IPS DF 19.7 (cell line): Measurements from ENCODE around the gene KCTD3.

Experiments used
- DNase-seq: peaks from one replicate; pipeline ENCODE4 v3.0.0-alpha.2; 2013; ENCODE audit warnings: low read depth, low spot score

KCTD3 gene

DNA sequence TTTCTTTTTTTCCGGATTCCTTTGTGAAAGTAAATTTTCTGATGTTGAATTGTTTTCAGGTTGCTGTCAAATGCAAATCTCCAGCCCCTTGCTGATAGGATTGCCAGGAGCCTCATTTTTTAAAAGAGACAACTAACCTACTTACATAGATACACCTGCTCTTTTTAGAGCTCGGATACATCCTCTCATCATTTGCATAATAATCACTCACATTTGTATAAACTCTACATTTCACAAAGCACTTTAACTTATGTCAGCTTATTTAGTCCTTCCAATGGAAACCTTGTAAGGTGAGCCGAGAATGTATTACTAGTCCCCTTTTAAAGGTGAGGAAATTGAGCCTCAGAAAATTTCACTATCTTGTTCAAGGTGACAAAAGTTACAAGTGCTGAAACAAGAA, 84.8 kb downstream of the KCTD3 start:
- peak; percentile 40 for DNase-seq

DNA sequence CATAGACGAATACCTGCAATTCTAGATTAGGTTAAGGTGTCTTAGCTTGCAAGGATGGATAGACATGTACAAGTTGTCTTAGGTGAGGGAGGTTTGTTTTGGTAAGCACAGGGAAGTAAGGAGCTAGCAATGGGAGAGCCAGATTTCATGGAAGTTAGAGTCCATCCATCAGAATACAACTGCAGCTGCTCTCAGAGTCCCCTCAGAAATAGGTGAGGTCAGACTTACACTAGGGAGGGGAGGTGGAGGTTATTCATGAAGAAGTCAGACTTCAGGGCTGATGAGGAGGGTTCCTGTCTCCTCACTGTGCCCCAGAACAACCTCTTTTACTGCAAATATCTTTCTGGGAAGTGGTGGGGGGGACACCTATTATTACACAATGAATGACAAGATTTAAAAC, 85.3 kb downstream of the KCTD3 start:
- peak; percentile 15 for DNase-seq

DNA sequence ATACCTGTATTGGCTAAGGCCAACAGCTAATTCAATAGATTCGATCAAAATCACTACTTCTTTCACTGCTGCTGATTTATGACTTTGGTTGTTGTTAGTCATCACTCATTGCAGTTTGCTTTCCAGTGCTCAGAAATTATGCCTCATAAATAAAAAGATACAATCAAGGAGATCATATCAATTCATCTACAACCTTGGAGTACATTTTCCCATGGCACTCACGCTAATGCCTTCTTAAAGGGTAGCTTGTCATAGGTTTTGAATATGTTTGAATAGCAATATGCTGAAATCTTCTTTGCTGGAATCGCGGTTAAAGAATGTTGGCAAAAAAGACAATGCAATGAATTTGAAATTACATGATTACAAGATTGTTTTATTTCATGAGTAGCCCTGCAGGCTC, 89.9 kb downstream of the KCTD3 start:
- DNase-seq = no peak

DNA sequence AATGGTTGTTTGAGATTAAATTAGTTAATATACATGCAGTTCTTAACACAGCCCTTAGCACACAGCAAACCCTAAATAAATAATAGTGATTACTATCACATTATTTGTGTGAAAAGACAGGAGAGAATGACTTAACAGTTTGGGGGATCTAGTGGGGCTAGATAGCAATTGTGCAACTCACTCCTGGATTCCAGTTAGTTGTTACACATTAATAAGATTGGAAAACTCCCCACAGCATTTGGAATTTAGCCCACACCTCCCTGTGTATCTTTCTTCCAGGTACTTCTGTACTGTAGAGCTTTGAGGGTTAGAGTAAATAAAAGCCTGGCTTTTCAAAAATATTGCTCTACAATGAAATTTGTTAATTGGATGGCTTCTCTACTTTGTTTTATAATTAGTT, 93.2 kb downstream of the KCTD3 start:
- no peak for DNase-seq

DNA sequence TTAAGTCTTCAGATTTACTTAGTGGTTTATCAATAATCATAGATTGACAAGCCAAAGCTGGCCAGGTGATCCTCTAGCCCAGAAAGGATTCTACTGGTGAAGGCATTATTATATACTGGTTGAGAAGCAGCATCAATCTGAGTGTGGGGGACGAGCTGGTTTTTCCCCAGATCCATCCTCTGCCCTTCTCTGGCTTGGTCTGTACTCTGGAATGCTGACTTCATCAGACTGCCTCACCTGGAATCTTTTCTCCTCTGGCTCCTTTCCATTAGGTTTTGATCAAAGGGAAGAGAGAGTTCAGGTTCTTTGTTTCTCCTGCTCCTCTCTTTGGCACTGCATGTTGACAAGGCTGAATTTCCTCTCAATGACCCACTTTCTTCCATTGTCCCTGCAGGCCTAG, 93.9 kb downstream of the KCTD3 start:
- DNase-seq = no peak

DNA sequence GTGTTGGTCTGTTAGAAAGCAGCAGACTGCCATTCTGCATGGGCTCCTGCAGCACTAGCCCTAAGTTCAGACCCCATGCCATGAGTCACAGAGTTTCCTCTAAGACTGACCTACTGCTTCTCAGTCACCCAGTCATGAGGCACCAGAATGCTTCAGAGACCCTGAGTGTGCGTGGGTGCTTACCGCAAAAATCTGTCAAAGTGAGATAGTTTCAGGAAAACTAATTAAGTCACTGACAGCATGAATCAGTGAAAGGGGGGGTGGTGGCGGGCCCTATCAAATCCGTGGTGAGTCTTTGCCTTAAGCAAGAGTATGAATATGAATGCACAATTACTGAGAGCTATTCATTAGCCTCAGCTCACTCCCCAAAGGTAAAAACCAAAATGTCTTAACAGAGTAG, 98.1 kb downstream of the KCTD3 start:
- DNase-seq = no peak

DNA sequence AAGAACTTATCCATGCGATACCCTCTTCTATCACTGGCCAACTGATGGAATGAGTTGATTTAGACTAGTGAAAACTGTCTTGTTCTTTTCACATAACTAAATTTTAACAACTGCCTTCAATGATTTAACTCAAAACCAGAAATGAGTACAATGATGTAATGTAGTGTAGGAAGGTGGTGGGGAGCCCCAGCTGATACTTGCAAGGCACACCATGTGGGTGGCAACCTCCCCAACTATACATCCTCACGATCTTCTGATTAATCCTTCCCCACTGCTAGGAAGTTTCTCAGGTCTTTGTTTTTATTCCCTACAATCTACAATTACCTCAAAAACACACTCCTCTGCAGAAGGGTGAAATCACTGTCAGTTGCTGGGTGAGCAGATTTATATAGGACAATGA, 100.7 kb downstream of the KCTD3 start:
- DNase-seq = no peak

DNA sequence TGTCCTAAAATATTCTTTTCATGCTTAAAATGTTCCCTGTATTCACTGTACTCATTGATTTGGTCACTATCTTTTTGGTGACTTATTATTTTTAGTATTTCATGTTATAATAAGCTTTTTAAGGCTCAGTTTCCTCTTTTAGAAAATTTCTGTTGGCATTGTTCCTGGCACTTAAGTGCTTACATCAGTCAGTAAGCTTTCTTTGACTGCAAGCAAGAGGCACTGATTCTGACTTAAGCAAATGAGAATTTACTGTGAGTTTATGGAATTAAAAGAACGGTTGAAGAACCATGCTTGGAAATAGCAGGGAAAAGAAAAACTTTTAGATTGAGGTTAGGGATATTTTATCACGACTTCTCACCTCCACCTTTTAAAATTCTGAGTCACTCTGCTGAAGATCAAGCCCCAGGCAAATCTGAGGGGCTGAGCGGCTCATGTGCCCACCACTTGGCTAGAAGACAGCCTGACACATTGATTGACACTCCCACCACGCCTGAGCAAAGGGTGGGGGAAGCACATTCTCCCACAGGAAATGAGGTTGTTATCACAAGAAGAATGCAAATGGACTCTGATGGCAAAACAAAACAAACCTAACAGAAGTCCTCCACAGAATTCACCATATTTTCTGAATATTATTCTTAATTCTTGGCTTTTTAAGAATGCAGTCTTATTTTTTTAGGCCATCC, 102.8 kb downstream of the KCTD3 start:
- DNase-seq = no peak
